Endothelial cell of umbilical vein (primary cell): ENCODE data around the gene ABCC1.

Experiments
- GATA2 ChIP-seq: IDR thresholded peaks from 2 replicates; pipeline ENCODE4 v1.7.0; 2011; ENCODE audit warnings: low read depth, mild to moderate bottlenecking, moderate library complexity, mixed read lengths, low read length; ENCODE audit not compliant: insufficient read length, insufficient read depth
- TF ChIP-seq, protein P1 (sequence below), 2 donors: IDR thresholded peaks; 1 replicate in 1 of 2; 2 replicates in 1 of 2; pipeline ENCODE4 v1.5.1; 2011; ENCODE audit warnings: low read length in 2 of 2, mild to moderate bottlenecking in 2 of 2, moderate library complexity in 2 of 2, control low read depth in 1 of 2, inconsistent platforms in 1 of 2, low read depth in 1 of 2; ENCODE audit not compliant: insufficient read depth in 1 of 2; ENCODE audit errors: extremely low read depth in 1 of 2
- TF ChIP-seq, protein P2 (sequence below): IDR thresholded peaks from 2 replicates; pipeline ENCODE4 v1.6.1; 2011; ENCODE audit not compliant: insufficient read depth, insufficient read length

DNA sequence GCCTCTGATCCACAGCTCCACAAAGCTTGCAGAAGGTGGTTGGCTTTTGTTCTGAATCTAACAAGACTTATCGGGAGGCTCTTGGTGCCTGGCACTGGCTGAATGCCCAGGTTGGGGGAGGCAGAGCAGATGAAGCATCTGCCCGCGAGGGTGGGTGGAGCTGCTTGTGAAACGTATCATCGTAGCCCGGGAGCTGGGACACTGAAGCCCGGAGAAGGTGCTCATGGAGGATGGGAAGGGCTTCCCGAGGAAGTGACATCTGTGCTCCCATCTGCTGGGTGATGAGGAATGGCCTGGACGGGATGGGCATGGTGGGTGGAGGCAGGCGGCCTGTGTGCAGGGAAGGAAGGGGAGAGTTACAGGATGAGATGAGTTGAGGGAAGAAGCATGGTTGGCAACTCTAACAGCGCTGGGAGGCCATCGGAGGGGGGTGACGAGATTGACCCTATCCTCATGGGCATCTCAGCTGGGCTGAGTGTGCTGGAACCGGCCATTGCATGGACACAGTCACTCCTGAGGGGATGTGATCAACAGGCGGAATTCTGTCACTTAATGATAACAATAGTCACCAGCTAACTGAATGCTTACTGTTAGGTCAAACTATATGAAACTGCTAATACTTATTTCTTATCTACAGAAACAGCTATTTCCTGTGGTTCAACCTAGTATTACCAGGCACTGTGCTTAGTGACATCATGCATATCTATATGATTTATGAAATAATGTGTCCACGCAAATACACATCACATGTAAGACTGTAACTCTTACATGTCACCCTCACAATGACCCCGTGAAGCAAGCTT lies 171.2 kb downstream of the ABCC1 start:
- TF ChIP-seq, protein P1, sequence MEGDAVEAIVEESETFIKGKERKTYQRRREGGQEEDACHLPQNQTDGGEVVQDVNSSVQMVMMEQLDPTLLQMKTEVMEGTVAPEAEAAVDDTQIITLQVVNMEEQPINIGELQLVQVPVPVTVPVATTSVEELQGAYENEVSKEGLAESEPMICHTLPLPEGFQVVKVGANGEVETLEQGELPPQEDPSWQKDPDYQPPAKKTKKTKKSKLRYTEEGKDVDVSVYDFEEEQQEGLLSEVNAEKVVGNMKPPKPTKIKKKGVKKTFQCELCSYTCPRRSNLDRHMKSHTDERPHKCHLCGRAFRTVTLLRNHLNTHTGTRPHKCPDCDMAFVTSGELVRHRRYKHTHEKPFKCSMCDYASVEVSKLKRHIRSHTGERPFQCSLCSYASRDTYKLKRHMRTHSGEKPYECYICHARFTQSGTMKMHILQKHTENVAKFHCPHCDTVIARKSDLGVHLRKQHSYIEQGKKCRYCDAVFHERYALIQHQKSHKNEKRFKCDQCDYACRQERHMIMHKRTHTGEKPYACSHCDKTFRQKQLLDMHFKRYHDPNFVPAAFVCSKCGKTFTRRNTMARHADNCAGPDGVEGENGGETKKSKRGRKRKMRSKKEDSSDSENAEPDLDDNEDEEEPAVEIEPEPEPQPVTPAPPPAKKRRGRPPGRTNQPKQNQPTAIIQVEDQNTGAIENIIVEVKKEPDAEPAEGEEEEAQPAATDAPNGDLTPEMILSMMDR (IDR thresholded peaks at IDR 0.05; ENCODE audit: extremely low read depth in 1 of 2, insufficient read depth in 1 of 2, low read depth in 1 of 2, low read length in 2 of 2): no peak
- TF ChIP-seq GATA2: peak; percentile 98
- TF ChIP-seq, protein P2, sequence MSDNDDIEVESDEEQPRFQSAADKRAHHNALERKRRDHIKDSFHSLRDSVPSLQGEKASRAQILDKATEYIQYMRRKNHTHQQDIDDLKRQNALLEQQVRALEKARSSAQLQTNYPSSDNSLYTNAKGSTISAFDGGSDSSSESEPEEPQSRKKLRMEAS: peak; percentile 12
